NCI-H128 (cell line): Measurements from ENCODE around the gene TMEM94.
"Not testable (repeated sequence)": the region's sequence is repeated elsewhere in the genome, so short reads cannot be mapped to it uniquely, and the experiment has no call there.

Experiments
- DNase-seq: peaks from one replicate; lab custom pipeline; 2025; ENCODE audit not compliant: unreplicated experiment; lab: John Stamatoyannopoulos, UW

Gene TMEM94

DNA sequence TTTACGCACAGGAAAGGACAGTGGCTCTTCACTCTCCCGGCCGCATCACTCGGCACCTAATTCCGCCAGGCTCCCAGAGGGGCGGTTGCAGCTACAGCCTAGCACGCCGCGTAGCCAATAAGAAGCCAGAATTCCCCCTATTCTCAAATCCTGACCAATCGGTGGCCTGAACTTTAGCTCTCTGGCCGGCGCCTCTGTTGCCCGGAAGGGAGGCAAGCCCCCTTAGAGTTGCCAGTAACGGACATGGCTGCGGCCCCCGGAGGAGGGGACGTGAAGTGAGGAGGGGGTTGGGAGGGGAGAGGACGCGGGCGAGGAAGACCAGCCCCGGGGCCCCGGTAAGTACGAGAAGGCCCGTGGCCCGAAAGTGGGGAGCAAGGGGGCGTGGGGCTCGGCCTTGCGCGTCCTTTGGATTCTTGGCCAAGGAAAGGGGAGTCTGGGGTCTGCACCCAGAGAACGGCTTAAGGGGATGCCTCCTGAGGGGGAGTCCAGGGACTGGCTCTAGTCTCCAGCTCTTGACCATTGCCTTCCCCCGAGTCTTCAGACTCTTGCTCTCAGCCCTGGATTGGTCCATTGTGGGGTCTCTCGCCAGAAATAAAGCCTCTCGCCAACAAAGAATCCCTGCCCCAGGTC lies at the start of gene TMEM94:
Gene TMEM94 (plus strand): TSS at position 219 of the 630 bp plus-strand sequence. CDS start 15,271 bp downstream, outside the sequence.
- peak; percentile 94 for DNase-seq

GRCh38 chr17:75407655-75408352 lies 48.6 kb upstream of the TMEM94 start:
- no peak for DNase-seq

GRCh38 chr17:75410141-75410540 lies 46.3 kb upstream of the TMEM94 start:
- no peak for DNase-seq

- DNase-seq, result no peak
Measured at GRCh38 chr17:75411328-75412067, 44.9 kb upstream of the TMEM94 start.

GRCh38 chr17:75412455-75413317 lies 43.7 kb upstream of the TMEM94 start:
- peak; percentile 26 for DNase-seq

DNA sequence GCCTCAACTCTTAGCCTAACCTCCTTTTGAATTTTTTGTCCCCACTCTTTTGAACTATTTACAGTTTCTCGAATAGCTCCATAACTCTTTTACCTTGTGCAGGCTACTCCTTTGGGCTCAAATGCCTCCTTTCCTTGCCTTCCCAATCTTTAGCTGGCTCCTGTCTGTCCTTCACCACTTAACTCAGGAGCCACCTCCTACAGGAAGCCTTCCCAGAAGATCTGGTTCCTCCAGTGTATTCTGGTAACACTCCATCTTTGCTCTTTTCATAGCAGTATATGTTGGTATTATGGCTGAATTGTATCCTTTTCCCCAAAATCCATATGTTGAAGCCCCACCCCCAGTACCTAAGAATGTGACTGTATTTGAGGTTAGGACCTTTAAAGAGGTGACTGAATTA lies 41.9 kb upstream of the TMEM94 start:
- DNase-seq, result no peak

DNA sequence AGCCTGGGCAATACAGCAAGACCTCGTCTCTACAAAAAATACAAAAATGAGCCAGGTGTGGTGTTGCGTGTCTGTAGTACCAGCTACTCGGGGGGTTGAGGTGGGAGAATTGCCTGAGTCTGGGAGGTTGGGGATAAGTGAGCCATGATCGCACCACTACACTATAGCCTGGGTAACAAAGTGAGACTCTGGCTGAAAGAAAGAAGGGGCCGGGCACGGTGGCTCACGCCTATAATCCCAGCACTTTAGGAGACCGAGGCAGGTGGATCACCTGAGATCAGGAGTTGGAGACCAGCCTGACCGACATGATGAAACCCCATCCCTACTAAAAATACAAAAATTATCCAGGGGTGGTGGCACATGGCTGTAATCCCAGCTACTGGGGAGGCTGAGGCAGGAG lies 40.4 kb upstream of the TMEM94 start:
- DNase-seq, result no peak

DNA sequence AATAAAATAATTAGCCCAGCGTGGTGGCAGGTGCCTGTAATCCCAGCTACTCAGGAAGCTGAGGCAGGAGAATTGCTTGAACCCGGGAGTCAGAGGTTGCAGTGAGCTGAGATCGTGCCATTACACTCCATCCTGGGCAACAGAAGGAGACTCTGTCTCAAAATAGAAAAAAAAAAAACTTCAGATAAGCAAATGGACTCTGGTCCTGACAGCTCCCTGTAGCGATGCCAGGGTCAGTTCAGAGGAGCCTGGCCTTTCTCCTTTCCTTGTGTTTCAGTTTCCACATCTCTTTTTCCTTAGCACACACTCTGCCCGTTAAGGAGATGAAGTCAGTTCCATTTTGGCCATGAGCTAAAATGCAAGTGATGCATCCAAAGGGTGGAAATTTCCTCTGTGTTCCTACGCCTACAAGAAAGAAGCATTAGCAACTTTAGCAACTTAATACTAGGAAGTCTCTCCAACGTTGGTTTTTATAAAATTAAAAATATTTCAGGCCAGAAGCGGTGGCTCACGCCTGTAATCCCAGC lies 39.3 kb upstream of the TMEM94 start:
- no peak for DNase-seq

- DNase-seq, result no peak
Measured at GRCh38 chr17:75418531-75418930, 37.9 kb upstream of the TMEM94 start.

GRCh38 chr17:75428543-75429469 lies 27.6 kb upstream of the TMEM94 start:
- no peak for DNase-seq

DNA sequence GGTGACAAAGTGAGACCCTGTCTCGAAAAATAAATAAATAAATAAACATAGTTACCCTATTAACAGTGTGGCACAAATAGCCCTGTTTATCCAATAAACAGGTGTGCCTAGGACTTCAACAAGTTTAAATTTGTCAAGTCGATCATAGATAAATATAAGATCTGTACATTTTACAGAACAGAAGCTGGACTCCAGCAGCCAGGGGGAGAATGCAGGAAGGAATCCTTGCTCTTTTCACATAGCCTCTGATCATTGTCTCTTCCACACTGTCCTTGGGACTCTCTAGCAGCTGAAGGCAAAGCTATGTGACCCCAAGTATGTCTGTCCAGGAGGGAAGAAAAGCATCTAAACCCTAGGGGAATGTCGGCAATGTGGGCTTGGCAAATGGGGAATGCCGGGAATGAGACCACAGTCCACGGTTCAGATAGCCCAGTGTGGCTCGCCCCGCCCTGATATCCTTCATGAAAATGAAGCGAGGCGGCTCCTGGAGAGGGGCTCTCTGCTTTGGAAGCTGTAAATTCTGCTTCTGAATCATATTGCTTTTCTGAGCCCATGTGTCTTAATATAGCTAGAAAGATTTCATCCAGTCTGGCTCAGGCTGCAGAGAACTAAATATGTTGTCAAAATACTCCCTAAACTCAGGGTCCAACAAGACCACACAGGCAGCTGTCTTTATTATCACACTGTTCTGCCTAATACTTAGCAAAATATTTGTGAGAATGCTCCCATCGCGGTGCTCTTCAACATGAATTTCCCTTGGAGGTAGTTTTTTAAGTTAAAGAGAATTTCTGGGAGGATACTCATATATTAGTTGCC lies 26.1 kb upstream of the TMEM94 start:
- no peak for DNase-seq

DNA sequence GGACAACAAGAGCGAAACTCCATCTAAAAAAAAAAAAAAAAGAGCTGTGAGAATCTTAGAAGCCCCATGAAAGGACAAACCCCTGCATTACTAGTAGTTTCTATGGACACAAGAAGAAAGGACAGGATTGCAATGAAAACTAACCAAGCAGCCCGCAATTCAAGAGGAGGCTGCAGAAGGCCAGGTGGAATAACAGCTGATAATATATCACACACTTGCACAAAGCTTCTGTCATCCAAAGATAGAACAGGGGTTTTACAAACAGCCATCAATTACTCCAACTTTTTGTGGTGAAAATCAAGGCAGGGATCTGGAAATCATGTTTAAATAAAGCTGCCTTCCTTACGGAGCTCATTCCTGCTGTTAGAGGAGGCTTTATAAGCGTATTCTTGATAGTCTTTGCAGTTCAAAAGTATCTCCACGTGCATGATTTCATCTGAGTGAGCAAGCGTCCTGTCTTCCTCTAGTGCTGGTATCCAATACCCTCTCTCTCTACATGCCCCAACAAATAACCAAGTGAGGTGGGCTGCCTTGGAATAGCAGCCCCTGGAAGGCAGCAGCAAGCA lies 23.1 kb upstream of the TMEM94 start:
- DNase-seq, result no peak

GRCh38 chr17:75434433-75434832 lies 22.0 kb upstream of the TMEM94 start:
- not testable (repeated sequence) for DNase-seq

GRCh38 chr17:75437404-75437803 lies 19.0 kb upstream of the TMEM94 start:
- DNase-seq, result not testable (repeated sequence)

GRCh38 chr17:75439287-75439686 lies 17.1 kb upstream of the TMEM94 start:
- DNase-seq, result no peak

DNA sequence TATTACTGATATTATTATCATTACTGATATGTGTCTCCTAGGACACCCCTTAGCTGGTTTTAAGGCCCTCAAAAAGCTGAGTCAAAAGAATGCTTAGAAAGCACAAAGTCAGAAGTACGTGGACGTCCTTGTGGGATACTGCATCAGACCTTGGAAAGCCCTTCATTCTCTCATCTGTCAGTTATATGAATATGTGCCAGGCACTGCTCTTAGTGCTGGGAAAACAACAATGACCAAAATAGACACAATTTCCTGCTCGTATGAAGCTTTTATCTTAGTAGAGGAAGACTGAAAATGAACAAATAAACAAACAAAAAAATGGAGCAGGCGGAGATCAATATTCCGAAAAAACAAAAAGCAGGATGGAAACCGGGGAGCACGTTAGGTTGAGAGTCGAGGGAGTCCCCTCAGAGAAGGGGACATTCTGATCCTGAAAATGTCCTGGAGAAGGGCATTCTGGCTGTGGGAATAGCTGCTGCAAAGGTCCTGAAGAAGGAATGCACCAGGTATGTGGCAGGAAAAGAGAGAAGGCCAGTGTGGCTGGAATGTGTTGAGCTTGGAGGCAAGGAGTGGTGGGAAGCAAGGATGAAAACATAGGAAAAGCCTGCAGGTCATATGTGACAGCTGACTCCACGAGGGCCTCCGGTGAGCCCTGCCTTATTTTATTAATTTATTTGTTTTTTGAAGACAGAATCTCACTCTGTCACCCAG lies 15.5 kb upstream of the TMEM94 start:
- DNase-seq, result no peak

- no peak for DNase-seq
Measured at GRCh38 chr17:75442168-75443103, 14.0 kb upstream of the TMEM94 start.
